ENCODE data around the gene GPT2.

The GPT2 gene

DNA sequence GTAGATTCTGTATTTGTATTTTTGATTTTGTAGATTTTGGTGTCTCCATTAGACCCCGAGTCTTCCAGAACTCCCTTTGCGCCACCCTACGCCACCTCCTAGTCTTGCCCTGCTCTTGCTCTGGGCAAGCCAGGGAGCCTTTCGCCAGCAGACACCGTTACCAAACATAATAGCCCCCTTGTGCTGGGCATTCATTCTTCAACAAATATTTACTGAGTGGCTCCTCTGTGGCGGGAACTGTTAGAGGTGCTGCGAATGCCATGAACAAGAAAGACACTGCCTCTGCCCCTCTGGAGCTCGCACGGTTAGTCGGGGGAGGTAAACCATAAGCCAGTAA is 841 bp upstream of the GPT2 start:
- TF ChIP-seq, protein P1, sequence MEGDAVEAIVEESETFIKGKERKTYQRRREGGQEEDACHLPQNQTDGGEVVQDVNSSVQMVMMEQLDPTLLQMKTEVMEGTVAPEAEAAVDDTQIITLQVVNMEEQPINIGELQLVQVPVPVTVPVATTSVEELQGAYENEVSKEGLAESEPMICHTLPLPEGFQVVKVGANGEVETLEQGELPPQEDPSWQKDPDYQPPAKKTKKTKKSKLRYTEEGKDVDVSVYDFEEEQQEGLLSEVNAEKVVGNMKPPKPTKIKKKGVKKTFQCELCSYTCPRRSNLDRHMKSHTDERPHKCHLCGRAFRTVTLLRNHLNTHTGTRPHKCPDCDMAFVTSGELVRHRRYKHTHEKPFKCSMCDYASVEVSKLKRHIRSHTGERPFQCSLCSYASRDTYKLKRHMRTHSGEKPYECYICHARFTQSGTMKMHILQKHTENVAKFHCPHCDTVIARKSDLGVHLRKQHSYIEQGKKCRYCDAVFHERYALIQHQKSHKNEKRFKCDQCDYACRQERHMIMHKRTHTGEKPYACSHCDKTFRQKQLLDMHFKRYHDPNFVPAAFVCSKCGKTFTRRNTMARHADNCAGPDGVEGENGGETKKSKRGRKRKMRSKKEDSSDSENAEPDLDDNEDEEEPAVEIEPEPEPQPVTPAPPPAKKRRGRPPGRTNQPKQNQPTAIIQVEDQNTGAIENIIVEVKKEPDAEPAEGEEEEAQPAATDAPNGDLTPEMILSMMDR (IDR thresholded peaks at IDR 0.05; ENCODE audit: low read depth, low read length) = no peak
- in situ Hi-C loops (cut with HindIII; ENCODE audit: low sequenced_read_pairs) = no loop called here
- no peak for DNase-seq (ENCODE audit: low read depth, low spot score)
- H3K4me3 ChIP-seq (ENCODE audit: low read depth, low read length) = peak overlapping the region; percentile 86

DNA sequence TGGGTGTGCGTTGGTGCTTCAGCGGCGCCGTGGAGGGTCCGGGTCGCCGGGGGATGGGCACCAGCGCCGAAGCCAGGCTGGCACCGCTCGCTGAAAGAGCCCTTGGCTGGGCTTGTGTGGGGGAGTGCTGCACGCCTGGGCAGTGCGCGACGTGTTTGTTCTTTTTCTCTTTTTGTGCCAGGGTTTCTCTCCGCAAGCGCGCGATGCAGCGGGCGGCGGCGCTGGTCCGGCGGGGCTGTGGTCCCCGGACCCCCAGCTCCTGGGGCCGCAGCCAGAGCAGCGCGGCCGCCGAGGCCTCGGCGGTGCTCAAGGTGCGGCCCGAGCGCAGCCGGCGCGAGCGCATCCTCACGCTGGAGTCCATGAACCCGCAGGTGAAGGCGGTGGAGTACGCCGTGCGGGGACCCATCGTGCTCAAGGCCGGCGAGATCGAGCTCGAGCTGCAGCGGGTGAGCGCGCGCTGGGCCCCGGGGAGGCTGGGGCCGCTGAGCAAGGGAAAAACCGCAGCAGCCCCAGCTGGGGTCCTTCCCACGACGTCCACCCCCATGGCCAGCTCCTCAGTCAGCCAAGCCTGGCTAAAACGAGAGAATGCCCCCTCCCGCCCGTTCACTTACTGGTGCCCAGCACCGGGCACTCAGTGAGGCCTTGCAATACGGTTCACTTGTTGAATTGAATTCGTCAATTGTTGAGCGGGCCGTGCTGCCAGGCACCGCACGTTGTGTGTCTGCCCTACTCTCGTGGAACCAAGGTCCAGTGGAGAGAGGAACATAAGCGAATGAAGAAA is 541 bp downstream of the GPT2 start:
- DNase-seq (ENCODE audit: low read depth, low spot score) = no peak
- H3K4me3 ChIP-seq (ENCODE audit: low read depth, low read length) = peak overlapping the region; percentile 86
- TF ChIP-seq, protein P1 (IDR thresholded peaks at IDR 0.05; ENCODE audit: low read depth, low read length) = no peak
- in situ Hi-C loops (cut with HindIII; ENCODE audit: low sequenced_read_pairs) = no loop called here

DNA sequence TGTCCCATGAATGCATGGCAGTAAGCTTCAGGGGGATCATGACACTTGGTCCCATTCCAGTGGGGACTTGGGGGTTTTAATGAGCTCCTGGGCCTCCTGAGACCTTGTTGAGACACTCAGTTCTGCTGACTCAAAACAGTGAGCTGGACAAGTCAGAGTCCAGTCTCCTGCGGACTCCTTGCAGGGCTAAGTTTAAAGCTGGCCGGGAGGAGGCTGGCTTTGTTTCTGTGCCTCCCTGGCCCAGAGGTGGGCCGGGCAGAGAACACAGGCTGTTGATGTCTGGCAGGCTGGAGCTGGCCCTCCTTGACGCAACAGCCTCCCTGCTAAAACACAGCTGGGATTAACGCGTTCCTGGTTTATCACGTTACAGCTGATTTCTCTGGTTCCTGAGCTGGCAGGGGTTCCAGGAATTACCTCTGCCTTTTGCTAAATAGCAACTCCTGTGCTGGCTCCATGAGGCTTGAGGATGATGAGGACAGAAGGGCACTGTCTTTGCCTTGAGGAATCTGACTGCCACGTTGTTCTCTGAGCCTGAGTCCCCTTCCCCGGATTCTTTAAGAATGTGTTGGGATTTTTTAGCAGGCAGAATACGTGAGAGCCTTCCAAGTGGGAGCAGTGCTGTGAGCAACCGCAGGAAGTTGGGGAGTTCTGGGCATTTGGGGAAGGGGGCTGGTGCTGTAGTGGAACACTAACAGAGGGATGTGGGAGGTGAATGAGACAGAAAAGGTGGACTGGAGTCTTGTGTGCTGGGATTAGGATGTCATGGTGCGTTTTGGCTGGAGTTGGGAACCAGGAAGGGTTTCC is 2.0 kb downstream of the GPT2 start:
- H3K4me3 ChIP-seq (ENCODE audit: low read depth, low read length) = peak overlapping the region; percentile 22
- TF ChIP-seq, protein P1 (IDR thresholded peaks at IDR 0.05; ENCODE audit: low read depth, low read length) = no peak
- in situ Hi-C loops (cut with HindIII; ENCODE audit: low sequenced_read_pairs) = no loop called here
- peak; percentile 57 for DNase-seq (ENCODE audit: low read depth, low spot score)

DNA sequence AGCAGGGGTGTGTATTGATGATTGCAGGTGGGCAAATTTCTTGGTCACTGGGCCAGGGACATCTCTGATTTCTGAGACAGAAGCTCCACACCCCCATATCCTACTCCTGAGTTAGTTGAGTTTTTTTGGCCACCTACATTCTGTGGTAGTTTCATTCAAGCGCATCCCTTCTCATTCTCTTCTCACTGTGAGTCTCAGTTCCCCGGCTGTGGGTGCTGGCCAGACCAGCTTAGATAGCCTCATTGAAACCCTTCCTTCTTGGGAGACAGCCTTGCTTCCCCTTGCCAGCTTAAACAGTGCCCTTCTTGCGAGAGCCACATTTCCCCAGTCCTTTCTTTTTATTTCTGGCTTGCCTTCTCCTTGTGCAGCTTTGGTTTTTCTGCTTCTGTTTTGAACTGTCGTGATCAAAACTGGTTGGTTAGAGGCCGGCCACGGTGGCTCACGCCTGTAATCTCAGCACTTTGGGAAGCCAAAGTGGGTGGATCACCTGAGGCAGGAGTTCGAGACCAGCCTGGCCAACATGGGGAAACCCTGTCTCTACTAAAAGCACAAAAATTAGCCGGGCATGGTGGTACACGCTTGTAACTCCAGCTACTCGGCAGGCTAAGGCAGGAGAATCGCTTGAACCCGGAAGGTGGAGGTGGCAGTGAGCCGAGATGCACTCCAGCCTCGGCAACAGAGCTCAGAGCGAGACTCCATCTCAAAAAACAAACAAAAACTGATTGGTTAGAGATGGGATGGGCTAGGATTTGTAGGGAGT is 2.8 kb downstream of the GPT2 start:
- H3K4me3 ChIP-seq (ENCODE audit: low read depth, low read length) = no peak overlapping the region
- in situ Hi-C loops (cut with HindIII; ENCODE audit: low sequenced_read_pairs) = no loop called here
- TF ChIP-seq, protein P1 (IDR thresholded peaks at IDR 0.05; ENCODE audit: low read depth, low read length) = no peak
- no peak for DNase-seq (ENCODE audit: low read depth, low spot score)

DNA sequence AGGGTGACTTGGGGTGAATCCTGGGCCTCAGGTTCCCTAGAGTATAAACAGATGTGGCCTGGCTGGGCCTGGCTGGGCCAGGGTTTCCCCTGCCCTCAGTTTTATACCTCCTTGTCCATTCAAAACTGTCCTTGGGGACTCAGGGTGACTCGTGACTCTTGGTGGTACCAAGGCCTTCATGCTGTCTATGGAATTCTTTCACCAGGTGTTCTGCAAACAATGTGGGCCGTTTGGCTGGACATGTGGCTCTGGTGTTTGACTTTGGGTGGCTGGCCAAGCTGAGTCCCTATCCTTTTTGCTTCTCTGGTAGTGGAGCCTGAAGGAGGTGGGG is 3.3 kb downstream of the GPT2 start:
- TF ChIP-seq, protein P1 (IDR thresholded peaks at IDR 0.05; ENCODE audit: low read depth, low read length) = no peak
- H3K4me3 ChIP-seq (ENCODE audit: low read depth, low read length) = no peak overlapping the region
- in situ Hi-C loops (cut with HindIII; ENCODE audit: low sequenced_read_pairs) = no loop called here
- DNase-seq (ENCODE audit: low read depth, low spot score) = no peak

DNA sequence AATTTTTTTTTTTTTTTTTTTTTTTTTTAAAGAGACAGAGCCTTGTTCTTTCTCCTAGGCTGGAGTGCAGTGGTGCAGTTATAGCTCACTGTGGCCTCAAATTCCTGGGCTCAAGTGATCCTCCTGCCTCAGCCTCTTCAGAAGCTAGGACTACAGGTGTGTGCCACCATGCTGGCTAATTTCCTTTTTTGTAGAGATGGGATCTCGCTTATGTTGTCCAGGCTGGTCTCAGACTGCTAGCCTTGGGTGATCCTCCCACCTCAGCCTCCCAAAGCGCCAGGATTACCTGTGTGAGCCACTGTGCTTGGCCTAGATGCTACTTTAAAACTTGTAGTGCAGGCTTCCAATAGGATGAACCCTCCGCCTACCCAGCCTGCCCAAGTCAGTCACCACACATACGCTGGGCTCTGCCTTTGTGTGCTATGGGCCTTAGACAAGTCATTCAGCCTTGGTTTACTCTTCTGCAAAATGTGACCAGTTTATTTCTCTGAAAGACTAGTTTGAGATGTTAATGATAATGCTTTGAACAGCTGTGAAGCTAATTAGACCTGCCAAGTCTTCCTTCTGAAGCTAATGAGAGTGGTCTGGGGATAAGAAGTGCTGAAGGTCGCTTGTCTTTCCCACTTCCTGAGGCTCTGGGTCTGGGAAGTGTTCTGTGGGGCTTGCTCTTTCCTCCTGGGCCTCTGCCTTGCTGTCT is 5.2 kb downstream of the GPT2 start:
- TF ChIP-seq, protein P1 (IDR thresholded peaks at IDR 0.05; ENCODE audit: low read depth, low read length) = no peak
- in situ Hi-C loops (cut with HindIII; ENCODE audit: low sequenced_read_pairs) = no loop called here
- no peak for DNase-seq (ENCODE audit: low read depth, low spot score)
- no peak overlapping the region for H3K4me3 ChIP-seq (ENCODE audit: low read depth, low read length)

All from astrocyte of the spinal cord (primary cell).